Right renal pelvis (tissue), 4 donors: ENCODE results near the gene NONO. TPM values are rescaled to one million over a fixed set of nuclear protein-coding genes. Genes with fewer than 3 reads are reported as not detected.

Source experiments
- polyA plus RNA-seq, 4 donors: library from polyadenylated mRNA; unstranded; fragments of 120-200 nt; gene quantifications; one replicate each; pipeline ENCODE4 v1.2.1, GENCODE V29; 2013; ENCODE audit not compliant: insufficient read length in 4 of 4

NONO gene
- polyA plus RNA-seq, 4 donors, result 557 to 597 (median 565) TPM

Other genes with a start within 250 kb of the NONO start
- 10 to 100 TPM; 53.1 to 57.3 (median 55.1) TPM for gene SNX12, start 215.3 kb upstream of the NONO start, polyA plus RNA-seq
- 10 to 100 TPM; 23.8 to 29.3 (median 27.8) TPM for gene FOXO4, start 187.8 kb upstream of the NONO start, polyA plus RNA-seq
- gene CXorf65, start 176.9 kb upstream of the NONO start, polyA plus RNA-seq, result not detected
- gene IL2RG, start 172.1 kb upstream of the NONO start, polyA plus RNA-seq, result 1 to 10 TPM in 3 of 4 donors, under 1 TPM in 1; 0.93 to 2.3 (median 1.2) TPM
- gene MED12, start 165.0 kb upstream of the NONO start, polyA plus RNA-seq, result 10 to 100 TPM; 39.7 to 47.4 (median 41.4) TPM
- gene NLGN3, start 138.8 kb upstream of the NONO start, polyA plus RNA-seq, result 1 to 10 TPM; 4.3 to 6.3 (median 4.9) TPM
- 10 to 100 TPM; 42.1 to 55.6 (median 45.5) TPM for gene GJB1, start 60.4 kb upstream of the NONO start, polyA plus RNA-seq
- gene ZMYM3, start 29.5 kb upstream of the NONO start, polyA plus RNA-seq, result 10 to 100 TPM; 57.7 to 65.6 (median 59.7) TPM
- gene ITGB1BP2, start 18.1 kb downstream of the NONO start, polyA plus RNA-seq, result 1 to 10 TPM; 1.2 to 1.5 (median 1.3) TPM
- 10 to 100 TPM; 32.4 to 38.2 (median 36.9) TPM for gene TAF1, start 82.7 kb downstream of the NONO start, polyA plus RNA-seq
- gene OGT, start 249.5 kb downstream of the NONO start, polyA plus RNA-seq, result 100 to 1,000 TPM; 163 to 223 (median 194) TPM